T-helper 2 cell (primary cell): ENCODE measurements around the gene TMEM119.
A peak's percentile ranks its signal among the peaks of the same experiment; 100 is the strongest.
"Not testable (repeated sequence)": the region's sequence is repeated elsewhere in the genome, so short reads cannot be mapped to it uniquely, and the experiment has no call there.

Experiments
- DNase-seq, 5 experiments: peaks; one replicate each; pipeline versions ENCODE4 v3.0.0 to v3.0.0-alpha.2; 2012 to 2022

Gene TMEM119

DNA sequence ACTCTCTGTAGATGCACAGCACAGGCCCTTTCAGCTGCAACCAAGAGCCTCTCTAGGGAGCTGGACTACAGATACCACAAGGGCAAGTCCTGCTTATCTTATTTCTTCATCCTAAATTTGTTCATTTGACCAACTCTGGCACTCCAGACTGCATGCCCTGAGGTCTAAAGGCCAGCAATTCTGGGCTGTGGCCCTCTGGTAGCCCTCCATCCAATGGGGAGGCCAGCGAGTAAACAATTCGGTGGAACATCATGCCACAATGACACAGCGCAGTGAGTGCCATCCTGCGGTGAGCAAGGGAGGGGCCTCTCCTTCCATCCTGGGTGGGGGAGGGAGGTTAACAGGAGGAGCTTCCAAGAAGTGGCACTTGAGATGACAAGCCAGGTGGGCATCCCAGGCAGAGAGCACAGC, 36.5 kb upstream of the TMEM119 start:
- DNase-seq: peak in 3 of 5 experiments; percentile 17 to 92 (median 51)

DNA sequence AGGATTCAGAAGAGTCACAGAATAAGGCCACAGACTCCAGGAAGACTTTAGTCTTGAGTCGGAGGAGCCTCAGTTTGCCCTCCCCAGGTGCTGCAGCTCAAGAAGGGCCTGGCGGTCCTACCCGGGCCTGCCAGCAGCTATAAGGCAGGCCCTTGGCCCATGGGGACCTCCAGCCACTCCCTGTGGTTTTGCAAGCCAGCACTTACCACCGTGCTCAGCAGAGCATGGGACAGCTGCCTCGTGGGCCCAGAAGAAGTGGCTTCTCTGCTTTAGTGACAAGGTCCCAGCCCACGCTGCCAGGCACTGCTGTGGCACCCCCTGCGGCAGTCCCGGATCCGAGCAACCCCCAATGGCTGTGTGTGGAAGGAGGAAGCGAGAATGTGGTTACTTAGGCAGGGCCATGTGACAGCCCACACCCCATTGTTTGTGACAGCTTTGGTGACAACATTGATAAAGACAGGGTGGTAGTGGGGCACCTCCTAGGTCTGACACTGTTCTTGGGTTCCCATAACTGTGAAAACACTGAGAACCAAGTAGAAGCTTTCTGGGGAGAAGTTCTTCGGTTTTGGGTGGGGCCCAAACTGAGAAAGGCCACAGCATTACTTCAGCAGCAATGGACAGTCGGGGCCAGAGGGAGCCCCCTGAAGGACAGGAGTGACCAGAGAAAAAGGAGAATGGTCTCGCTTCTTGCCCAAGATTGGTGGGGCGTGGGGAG, 35.8 kb upstream of the TMEM119 start, which contains the start of gene SELPLG:
Gene SELPLG, minus strand, starts transcription at position 361 of the 715 bp plus-strand sequence. CDS start 9,587 bp downstream, outside the sequence.
- DNase-seq: peak; percentile 51 to 98 (median 81)

DNA sequence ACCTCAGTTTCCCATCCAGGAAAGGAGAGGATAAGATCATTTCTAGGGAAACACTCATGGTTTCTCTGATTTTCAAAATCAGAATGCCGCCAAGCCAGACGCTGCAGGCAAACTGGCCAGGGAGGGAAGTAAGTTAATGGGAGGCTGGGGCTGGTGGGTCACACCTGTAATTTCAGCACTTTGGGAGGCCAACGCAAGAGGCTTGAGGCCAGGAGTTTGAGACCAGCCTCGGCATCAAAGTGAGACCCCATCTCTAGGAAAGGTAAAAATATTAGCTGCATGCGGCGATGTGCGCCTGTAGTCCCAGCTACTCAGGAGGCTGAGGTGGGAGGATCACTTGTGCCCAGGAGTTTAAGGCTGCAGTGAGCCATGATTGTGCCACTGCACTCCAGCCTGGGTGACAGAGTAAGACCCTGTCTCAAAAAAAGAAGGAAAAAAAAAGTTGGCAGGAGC, 35.2 kb upstream of the TMEM119 start:
- DNase-seq: no peak

DNA sequence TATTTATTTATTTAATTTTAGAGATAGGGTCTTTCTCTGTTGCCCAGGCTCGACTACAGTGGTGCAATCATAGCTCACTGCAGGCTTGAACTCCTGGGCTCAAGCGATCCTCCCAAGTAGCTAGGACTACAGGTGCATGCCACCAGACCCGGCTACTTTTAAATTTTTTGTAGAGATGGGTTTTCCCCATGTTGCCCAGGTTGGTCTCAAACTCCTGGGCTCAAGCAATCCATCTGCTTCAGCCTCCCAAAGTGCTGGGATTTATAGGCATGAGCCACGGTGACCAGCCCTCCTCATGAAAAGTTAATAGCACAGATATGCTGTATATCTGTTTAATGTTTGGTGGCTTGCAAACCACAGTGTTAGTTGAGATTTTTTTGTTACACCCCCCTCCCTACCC, 33.4 kb upstream of the TMEM119 start:
- DNase-seq: not testable (repeated sequence)

DNA sequence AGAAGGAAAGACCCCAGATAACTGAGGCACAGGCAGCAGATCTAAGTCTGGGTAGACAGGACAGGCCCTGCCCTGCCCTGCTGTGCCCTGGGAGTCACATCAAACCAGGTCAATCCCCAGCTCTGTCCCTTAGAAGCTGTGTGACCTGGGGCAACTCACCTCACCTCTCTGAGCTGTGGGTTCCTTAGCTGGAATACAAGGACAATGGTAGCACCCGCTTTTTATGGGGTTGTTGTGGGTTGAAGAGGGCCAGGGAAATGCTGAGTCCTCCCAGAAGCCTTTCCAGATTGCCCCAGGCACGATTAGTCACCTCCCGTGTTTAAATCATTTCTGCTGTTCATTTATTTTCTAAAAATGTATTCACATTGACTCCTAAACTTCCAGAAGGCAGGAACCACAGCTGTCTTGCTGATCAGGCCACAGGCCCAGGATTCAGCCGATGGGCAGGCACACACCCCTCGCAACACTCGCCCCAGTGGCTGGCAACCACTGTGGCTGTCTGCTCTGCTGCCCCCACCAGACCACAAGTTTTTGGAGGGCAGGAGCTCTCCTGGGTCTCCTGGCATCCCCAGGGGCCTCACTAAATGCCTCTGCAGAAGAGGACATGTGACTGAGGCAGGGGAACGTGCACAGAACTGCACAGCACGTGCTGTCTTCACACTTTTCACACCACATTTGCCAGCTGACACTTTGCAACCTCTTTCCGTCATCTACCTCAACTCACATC, 32.8 kb upstream of the TMEM119 start:
- DNase-seq: peak in 2 of 5 experiments; percentile 51 to 58

DNA sequence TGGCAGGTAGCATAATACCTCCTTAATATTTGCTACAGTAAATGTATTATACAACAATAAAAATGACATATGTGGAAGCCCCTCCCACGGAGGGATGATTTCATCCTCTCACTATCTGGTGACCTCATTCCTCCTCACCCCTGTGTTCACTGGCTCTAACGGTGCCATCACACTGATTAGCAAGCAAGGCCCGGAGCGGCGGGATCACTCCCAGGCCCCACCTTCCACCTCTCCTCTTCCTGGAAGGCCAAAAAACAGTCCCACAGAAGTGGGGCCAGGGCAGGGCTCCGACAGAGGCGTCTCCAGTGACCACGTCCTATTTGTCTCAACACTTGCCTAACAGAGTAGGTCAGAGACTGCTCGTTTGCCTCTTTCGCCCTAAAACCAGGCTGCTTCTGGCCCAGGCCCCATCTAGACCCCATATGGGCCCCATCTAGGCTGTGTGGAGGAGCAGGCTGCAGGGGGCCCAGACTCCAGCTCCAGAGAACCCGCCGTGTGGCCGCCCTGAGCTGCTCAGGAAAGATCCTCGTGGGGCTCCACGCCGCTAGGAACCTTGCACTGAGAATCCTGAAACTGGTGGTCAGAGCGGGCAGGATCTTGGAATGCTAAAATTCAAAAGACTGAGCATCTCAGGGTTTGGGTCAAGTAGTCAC, 32.1 kb upstream of the TMEM119 start:
- DNase-seq: peak in 4 of 5 experiments; percentile 29 to 71 (median 52)

DNA sequence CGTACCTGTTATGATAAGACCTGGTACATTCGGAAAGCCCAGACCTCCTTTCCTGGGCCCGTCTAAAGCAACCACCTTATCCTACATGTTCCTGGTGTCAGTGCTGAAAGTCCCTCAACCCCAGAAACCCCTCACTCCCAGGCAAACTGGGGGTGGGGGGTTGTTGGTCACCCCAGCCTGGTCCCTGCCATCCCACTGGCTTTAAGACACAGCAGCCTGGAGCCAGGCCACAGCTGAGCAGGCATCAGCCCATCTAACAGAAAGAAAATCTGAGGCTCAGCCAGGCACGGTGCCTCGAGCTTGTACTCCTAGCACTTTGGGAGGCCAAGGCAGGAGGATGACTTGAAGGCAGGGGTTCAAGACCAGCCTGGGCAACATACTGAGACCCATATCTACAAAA, 31.3 kb upstream of the TMEM119 start:
- no peak for DNase-seq

DNA sequence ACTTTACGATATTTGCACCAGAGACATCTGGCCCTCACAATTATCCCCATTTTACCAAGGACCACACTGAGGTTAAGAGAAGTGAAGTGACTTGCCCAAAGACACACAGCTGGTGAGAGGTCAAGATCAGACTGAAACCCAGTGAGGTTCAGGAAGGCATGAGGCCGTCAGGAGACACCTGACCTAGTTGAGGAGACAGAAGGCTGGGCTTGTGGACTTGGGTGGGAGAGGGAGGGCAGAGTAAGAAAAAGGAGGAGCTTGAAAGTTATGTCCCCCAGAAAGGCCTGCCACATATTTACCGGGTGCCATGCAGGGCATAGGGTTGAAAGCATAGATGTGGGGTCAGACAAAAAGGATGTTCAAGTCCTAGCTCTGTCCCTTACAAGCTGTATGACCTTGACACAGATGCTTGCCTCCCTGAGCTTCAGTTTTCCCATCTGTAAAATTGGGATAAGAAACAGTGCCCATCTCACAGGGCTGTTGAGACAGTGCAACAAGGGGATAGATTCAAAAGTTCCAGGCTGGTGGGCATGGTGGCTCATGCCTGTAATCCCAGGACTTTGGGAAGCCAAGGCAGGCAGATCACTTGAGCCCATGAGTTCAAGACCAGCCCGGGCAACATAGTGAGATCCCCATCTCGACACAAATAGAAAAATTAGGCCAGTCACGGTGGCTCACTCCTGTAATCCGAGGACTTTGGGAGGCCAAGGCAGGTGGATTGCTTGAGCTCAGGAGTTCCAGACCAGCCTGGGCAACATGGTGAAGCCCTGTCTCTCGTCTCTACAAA, 29.4 kb upstream of the TMEM119 start:
- no peak for DNase-seq

DNA sequence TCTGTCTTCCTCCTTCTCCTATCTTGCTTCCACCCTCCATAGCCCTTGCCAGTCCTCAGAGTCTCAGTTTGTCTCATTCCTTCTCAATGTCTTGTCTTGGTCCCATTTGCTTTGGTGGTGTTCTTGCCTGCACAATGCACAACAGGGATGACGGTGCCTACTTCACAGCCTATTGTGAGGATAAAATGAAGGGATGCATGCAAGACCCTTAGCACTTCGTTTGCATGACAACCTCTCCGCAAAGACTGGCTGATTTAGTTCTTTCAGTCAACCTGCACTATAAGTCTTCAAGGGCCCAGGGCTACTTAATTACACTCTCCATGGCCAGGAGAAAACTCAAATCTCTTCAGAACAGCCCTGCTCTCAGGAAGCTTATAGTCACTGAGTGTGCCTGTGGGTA, 27.3 kb upstream of the TMEM119 start:
- DNase-seq: no peak

DNA sequence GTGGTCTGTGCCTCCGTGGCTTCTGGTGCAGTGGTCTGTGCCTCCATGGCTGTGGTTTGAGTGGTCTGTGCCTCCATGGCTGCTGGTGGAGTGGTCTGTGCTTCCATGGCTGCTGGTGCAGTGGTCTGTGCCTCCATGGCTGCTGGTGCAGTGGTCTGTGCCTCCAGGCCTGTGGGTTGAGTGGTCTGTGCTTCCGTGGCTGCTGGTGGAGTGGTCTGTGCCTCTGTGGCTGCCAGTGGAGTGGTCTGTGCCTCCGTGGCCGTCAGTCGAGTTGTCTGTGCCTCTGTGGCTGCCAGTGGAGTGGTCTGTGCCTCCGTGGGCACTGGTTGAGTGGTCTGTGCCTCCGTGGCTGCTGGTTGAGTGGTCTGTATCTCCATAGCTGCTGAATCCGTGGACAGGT, 25.7 kb upstream of the TMEM119 start:
- no peak for DNase-seq

DNA sequence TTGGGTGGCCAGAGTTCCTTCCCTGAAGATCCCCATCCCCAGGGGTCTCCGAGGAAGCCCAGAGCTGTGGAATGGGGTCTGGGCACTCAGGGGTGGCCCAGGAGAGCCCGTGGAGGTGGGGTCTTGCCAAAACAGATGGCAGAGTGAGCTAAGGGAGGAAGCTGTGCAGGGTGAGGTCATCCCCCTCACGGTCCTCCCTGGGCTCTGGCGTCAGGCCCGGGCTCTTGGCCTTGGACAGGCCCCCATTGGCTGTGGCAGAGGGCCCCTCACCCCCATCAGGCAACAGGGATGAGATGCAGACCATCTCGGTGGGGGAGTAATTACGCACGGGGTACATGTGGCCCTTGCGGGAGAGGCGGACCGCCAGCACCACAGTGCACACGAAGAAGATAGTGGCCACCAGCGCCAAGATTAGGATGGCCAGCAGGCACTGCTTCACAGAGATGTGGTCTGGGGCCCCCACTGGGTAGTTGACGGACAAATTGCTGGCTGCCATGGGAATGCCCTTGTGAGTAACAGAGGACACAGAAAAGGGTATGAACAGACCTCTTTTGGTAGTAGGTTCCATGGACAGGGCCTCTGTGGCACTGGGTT, 25.1 kb upstream of the TMEM119 start:
- no peak for DNase-seq

DNA sequence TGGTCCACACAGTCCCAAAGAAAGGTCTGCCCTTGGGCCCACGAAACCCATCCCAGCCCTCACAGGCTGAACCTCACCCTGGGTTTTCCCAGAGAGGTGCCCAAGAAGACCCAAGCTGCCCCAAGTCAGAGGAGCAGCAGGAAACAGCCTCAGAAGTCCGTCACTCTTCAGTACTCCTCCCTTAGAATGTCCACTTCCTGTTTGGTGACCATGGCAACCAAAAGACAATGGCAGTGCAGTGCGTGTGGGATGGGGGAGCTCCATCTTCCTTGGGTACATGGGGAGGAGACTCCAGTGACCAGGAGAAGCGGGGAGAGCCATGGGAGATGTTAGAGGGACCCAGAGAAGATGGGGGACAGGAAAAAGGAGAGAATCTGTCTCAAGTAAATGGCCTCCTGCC, 24.5 kb upstream of the TMEM119 start:
- DNase-seq: peak in 2 of 5 experiments; percentile 23 to 43

DNA sequence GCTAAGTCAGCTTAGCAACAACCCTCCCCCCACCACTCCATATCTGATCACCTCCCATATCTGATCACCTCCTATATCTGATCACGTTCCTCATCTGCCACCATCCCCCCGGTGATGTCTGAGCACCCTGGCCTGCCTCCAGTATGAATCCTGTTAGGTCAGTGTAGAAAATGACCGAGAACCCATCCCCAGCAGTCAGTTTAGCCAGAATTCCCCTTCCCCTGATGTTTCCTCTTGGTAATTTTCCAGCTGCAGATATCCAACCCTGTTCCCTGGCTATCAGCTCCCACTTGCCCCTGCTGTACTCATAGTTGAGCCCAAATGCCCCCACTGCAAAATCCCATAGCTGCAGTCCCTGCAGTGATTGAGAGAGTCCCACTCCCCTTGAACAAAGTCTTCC, 23.3 kb upstream of the TMEM119 start:
- DNase-seq: no peak

DNA sequence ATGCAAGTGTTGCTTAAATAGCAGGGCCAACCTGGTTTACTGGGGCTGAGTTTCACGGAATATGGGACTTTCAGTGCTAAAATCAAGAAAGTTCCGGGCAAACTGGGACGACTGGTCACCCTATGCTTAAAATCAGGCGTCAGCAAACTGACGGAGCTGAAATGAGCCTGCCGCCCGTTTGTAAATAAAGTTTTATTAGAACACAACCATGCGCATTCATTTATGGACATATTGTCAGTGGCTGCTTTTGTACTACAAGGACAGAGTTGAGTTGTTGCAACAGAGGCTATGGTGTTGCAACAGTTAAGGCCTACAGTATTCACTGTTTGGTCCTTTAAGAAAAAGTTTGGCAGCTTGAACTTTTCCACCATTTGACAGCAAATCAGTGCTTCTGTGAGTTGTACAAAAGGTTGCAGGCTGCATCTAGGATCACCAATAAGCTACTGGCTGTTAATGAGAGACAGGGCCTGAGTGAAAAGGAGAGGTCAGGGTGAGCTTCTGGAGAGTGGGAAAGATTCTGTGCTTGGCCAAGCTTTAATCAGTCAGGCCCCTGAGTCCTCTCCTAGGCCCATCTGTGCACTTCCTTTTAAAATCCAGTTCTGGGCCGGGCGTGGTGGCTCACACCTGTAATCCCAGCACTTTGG, 22.5 kb upstream of the TMEM119 start:
- DNase-seq: no peak

DNA sequence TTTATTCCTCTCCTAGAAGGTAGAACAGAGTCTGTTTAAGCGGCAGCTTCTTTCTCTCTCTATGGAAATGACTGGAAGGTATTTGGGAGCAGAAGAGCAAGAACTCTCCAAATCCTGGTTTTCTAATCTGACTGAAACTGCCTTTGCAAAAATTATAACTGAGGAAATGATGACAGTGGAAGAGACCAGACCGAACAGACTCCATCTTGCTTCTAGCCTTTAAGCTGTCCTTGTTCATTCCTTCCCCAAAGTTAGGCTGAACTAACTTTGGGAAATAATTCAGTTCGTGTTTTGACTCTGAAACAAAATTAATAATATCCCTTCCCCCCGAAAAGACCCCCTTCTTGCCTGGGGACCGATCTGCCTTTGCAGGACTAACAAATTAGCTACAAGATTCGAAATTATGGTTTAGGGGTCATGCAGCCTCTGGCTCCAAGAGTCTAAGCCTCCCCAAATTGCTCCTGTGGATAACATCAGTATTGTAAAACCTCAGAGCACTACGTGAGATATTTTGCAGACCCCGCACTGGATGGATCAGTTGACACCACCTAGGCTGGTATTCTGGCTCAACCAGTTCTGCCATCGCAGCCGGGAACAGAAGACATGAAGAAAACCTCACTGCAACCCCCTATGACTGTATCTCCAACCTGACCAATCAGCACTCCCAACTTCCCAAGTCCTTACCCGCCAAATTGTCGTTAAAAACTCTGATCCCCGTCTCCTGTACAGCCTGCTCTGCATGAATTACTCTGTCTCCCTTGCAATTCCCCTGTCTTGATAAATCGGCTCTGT, 21.7 kb upstream of the TMEM119 start:
- DNase-seq: no peak

DNA sequence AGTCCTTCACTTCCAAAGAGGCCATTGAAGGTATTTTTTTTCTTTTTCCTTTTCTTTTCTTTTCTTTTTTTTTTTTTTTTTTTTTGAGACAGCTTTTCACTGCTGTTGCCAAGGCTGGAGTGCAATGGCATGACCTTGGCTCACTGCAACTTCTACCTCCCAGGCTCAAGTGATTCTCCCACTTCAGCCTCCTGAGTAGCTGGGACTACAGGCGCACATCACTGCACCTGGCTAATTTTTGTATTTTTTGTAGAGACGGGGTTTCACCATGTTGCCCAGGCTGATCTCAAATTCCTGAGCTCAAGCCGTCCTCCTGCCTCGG, 21.0 kb upstream of the TMEM119 start:
- not testable (repeated sequence) for DNase-seq

DNA sequence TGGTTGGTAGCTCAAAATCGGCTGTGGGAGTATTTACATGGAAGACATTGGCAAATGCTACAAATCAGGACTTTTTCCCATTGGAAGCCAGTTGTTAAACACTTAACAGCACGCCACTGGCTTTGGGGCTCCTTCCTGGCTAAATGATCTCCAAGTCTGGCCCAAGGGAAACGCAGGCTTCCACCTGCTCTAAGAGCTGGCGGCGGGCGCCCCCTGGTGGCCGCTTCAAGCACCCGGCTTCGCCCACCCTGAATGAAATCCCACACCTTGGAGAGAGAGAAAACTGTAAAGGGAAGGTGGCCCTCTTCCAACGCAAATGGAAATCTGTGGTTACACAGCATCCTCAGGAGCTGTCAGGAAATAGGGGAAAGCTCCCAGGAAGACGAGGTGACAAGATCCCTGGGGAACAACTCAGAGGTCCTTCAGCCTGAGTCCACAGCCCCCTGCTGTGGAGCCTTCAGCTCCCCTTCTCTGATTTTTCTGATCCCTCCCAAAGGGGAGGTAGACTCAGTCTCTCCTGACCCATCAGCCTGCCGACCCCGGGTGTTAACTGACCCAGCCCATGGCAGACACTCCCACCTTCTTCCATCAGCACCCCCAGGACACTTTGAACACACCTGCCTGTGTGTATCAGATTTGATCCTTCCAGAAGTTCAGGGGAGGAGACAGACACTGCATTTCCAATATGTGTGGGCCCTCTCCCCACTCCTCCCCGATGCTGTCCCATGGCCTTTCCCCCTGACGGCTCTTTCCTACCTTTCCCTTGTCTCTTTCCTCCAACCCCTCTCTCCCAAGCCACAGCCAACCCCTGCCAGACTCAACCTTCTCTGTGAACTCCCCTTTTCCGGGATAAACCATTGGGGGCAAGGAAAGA, 20.4 kb upstream of the TMEM119 start:
- peak; percentile 62 to 70 (median 69) for DNase-seq

DNA sequence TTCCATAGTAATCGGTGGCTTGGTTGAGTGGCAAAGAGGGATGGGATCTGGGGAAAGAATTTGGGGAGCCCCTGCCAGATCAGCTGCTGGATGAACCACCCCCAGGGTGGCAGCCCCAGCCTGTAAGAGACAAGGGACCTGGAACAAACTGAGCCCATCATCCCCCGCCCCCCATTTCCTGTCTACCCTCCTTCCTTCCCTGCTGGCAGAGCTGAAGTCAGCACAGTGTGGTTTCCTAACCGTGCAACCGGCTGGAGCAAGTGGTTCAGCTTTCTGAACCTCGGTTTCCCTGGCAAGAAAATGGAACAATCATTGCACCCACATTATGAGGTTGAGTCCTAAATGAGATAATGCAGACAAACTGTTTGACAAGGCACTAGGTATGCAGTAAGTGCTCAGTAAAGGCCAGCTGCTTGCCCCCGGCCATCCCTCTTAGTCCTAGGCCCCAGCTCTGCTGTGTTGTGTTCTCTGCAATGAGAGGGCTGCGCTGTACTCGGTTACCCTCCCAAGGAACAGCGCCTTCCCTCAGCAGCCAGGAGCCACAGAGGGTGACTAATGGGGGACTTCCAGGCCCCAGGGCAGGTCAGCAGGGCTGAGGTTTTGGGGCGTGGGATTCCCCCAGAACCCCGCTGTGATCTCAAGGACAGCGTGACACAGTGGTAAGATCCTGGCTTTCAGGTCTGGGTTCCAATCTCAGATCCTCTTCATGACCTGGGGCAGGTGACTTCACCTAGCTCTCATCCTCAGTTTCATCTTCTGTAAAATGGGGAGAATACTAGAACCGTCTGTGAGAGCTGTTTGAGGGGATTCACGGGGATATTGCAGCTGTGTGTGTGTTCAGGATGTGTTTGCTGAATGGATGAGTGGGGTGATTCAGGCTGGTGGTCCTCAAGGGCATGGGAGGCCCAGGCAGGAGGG, 19.3 kb upstream of the TMEM119 start:
- peak; percentile 42 to 80 (median 71) for DNase-seq

DNA sequence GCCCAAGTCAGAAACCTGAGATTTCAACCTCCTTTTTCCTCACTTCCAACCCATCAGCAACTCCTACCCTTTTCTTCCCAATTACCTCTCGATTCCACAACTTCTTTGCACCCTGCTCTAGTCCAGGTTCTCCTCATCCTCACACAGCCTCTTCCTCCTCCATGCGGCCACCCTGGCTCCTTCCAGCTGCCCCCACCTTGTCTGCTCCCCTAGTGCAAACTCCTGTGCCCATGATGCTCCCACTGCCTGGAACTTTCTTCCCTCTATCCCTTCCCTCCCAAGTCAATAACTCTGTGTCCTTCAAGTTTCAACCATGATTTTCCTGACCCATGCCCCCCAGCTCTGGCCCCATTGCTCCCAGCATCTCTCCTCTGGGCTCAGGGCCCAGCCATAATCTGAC, 18.5 kb upstream of the TMEM119 start:
- DNase-seq: no peak
